Measurements from ENCODE around the gene PTPRQ.
"Not testable (repeated sequence)": the region's sequence is repeated elsewhere in the genome, so short reads cannot be mapped to it uniquely, and the experiment has no call there.

Gene PTPRQ, protein sequence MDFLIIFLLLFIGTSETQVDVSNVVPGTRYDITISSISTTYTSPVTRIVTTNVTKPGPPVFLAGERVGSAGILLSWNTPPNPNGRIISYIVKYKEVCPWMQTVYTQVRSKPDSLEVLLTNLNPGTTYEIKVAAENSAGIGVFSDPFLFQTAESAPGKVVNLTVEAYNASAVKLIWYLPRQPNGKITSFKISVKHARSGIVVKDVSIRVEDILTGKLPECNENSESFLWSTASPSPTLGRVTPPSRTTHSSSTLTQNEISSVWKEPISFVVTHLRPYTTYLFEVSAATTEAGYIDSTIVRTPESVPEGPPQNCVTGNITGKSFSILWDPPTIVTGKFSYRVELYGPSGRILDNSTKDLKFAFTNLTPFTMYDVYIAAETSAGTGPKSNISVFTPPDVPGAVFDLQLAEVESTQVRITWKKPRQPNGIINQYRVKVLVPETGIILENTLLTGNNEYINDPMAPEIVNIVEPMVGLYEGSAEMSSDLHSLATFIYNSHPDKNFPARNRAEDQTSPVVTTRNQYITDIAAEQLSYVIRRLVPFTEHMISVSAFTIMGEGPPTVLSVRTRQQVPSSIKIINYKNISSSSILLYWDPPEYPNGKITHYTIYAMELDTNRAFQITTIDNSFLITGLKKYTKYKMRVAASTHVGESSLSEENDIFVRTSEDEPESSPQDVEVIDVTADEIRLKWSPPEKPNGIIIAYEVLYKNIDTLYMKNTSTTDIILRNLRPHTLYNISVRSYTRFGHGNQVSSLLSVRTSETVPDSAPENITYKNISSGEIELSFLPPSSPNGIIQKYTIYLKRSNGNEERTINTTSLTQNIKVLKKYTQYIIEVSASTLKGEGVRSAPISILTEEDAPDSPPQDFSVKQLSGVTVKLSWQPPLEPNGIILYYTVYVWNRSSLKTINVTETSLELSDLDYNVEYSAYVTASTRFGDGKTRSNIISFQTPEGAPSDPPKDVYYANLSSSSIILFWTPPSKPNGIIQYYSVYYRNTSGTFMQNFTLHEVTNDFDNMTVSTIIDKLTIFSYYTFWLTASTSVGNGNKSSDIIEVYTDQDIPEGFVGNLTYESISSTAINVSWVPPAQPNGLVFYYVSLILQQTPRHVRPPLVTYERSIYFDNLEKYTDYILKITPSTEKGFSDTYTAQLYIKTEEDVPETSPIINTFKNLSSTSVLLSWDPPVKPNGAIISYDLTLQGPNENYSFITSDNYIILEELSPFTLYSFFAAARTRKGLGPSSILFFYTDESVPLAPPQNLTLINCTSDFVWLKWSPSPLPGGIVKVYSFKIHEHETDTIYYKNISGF (N-terminal part only)

GRCh38 chr12:80443974-80444666 is at the start of gene PTPRQ:
PTPRQ (plus strand) TSS chr12:80444235; CDS start chr12:80444346, 111 bp downstream.
- DNase-seq, result no peak

DNA sequence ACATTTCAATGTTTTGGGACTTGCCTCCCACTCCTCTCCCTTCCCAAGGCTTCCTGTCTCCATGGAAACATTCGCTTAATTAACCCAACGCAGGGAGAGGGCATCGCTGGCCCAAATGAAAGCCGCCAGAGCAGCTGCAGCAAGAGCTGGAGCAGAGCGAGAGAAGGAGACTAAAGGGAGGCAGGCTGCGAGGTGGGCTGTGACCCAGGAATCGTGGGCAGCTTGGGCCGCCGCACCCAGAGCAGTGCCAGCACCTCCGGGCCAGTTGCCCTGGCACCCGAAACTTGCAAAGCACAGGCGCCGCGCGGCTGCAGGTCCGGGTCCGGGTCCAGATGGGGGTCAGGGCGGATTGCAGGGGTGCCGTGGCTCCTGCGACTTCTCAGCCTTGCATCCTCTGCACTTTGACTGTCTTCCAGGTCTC is 43.5 kb upstream of the PTPRQ start:
- no peak for DNase-seq

GRCh38 chr12:80401191-80401590 is 42.8 kb upstream of the PTPRQ start:
- DNase-seq, result no peak

- no peak for DNase-seq
Measured at GRCh38 chr12:80404629-80405028, 39.4 kb upstream of the PTPRQ start.

DNA sequence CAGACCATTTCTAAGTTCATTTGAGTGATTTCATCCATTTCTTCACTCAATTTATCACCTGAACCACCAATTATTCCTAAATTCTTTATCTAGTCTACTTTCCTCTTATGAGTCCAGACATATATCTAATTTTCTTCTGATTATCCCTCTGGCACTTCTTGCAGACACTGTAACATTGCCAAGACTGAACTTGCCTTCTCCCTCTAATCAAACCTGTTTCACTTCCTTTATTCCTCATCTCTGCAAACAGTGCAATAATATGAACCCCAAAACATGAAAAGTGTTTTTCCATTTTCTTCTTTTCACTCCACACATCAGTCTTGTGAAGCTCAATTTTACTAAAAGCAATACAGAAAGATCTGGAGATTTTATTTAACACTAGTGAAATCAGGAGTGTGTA is 37.8 kb upstream of the PTPRQ start:
- no peak for DNase-seq

- no peak for DNase-seq
Measured at GRCh38 chr12:80411787-80412186, 32.2 kb upstream of the PTPRQ start.

DNA sequence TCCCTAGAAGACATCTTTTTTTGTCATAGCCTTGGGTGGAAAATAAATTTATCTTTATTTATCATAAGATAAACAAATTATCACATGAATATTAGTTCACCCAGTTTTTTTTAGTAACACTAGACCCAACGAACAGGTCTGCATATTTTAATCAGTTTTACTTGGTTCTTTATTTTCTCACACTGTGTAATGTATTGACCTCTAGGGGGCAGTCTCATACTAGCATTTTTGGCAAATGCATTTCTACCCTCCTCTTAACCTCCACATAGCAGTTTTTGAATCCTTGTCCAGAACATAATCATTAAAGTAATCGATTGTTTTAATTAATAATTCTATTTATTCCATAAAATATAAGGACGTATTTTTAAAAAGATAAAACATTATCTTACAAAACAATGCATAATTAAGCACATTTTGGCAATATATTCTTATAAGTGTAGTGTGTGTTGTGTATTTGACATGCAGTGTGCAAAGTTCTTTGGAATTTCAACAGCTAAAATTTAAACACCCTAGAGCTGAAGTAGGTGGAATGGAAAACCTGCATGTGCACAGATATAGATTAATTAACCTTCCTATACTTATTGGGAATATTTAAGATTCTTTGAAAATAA is 31.6 kb upstream of the PTPRQ start:
- DNase-seq, result no peak

DNA sequence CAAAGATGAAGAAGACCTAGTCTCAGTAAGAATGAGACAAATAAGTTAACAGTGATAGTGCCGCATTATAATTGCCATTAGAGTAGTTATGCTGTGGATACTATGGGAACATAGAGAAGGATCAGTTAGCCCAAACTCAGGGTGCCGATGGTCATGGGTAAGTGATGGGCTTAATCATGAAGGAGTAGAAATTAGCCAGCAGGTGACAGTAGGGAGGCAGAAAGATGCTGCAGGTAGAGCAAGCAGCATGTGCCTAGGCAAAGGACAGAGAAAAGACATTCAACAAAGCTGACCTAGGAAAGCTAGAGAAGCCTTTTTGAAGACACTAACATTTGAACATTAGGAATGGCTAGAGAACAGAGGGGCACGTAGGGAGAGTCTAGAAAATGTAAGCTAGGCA is 30.6 kb upstream of the PTPRQ start:
- no peak for DNase-seq

DNA sequence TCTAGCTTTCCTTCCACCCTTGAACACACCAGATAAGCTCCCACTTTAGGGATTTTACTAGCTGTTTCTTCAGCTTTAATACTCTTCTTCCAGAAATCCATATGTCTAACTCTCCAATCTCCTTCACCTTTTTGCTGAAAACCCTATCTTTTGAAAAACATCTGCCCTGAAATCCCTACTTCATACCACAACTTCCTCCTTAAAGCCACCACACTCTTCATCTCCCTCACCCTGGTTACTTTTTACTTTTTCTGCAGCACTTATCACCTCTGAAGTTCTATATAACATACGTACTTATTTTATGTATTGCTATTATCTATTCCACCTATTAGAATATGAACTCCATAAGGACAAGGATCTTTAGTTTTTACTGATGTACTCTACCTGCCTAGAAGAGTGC is 28.6 kb upstream of the PTPRQ start:
- DNase-seq, result no peak

DNA sequence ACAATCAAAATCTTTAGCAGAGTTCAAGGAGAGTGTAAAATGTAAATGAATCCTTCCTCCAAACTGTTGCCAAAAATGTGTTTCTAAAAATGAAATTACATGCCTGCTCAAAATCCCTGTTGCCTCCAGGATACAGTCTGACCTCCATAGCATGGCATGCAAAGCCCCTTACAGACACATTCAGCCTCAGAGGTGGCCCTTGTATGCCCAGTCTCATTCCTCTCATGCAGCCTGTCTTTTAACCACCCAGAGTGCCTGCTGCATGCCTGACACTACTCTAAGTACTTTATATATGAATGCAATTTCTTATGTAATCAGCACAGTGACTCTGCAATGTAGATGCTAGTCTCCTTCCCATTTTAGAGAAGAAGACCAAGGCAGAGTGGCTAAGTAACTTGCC is 24.4 kb upstream of the PTPRQ start:
- no peak for DNase-seq

DNA sequence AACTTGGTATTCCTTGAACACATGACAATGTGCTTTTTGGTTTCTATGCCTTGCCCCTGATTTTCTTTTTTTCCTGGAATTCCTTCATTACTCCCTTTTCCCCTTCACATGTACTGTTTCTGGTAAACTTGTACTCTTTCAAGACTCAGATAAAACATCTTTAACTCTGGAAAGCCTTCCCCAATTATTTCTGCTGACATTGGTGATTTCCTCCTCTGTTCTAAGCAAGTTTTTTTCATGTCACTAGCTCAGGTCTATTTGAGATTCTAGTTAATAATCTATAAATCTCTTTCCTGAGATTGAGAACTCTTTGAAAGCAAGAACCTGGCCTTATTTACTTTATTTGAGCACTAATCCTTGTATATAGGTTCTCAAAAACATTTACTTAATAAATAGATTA is 24.0 kb upstream of the PTPRQ start:
- no peak for DNase-seq

- no peak for DNase-seq
Measured at GRCh38 chr12:80422550-80422949, 21.5 kb upstream of the PTPRQ start.

DNA sequence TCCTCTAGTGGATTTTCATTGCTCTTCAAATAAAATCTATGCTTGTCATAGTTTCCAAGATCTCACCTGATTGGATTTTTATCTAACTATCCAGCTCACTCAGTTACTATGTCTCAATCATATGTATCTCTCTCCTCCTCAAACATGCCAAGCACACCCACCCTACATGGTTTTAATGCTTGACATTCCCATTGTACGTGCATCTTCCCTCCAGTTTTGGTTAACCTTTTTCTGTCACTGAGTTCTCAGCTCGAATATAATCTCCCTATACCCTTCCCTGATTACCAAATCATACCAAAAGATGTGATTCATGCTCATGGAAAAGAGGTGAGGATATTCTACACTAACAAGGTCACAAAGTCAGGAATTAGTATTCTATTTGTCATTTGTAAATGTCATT is 12.0 kb upstream of the PTPRQ start:
- no peak for DNase-seq

DNA sequence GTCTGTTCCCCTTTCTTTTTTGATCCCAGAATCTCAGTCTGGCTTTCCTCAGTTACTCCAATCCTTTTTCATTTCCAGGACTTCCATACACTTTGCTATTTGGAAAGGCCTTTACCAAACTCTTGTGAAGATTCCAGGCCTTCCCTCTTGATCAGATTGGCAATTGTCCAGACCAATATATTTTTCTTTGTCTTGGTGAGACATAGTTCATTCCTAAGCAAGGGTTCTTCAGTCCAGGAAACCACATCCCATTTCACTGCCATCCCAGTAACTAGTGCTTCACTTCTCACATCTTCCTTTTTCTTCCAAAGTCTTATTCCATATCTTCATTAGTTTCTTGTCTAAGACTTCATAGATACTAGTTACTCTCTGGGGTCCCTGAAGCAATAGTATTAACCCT is 2.1 kb upstream of the PTPRQ start:
- no peak for DNase-seq

DNA sequence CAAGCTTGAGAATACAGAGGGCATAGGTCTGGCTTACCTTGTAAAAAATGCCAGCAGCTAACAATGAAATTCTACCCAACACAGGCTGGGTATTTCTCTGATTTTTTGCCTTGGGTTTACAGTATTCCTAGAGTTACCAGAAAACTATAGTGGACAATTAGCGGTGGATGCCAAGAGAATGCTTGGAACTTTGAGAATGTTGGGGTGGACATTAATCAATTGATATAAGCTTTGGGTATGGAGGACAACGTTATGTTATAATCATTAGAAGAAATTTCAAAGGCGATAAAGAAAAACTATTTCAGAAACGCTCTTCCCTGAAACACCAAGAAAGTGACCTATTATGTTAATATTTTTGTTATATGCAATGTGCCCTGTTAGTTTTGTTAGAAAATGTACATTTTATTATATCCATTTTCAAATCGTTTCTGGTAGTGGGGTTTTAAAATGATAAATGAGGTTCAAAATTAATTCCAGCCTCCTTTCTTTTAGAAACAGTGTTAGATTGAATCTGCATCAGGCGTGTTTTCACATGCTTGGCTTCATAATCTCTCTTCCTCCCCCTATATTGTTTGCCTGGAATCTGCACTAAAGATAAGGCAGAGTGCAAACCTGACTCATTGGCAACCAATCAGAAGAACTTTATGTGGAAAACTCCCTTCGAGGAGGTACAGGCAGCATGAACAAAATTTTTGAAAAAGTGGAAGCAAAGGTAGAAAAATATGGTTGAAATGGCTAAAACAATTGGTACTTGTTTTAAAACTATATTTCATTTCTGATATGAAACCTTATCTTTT is 1.4 kb upstream of the PTPRQ start:
- no peak for DNase-seq

DNA sequence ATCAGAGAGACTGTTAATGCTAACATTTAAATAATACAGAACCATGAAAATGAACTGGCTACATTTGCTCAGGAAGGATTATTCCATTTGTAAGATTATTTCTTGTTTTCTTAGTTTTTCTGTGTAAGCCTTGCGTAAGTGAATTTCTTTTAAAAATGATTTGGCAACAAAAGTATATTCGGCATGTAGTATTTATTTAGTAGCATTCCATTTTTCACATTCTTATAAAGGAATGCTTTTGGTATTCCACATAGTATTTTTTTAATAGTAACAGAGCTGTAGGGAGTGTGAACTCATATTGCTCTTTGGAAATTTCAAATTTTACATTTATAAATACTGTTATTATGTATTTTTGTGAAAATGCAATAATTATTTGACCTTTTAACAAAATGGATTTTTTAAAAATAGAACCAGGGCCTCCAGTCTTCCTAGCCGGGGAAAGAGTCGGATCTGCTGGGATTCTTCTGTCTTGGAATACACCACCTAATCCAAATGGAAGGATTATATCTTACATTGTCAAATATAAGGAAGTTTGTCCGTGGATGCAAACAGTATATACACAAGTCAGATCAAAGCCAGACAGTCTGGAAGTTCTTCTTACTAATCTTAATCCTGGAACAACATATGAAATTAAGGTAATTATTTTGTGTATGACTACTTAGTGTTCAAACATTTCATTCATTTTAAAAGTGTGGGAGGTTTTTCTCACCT is 1.2 kb downstream of the PTPRQ start:
- no peak for DNase-seq

- no peak for DNase-seq
Measured at GRCh38 chr12:80456513-80456912, 12.5 kb downstream of the PTPRQ start.

- no peak for DNase-seq
Measured at GRCh38 chr12:80460972-80461371, 16.9 kb downstream of the PTPRQ start.

DNA sequence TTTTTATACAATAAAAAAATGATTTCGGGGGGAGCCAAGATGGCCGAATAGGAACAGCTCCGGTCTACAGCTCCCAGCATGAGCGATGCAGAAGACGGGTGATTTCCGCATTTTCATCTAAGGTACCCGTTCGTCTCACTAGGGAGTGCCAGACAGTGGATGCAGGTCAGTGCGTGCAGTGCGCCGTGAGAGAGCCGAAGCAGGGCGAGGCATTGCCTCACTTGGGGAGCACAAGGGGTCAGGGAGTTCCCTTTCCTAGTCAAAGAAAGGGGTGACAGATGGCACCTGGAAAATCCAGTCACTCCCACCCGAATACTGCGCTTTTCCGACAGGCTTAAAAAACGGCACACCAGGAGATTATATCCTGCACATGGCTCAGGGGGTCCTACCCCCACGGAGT is 17.8 kb downstream of the PTPRQ start:
- not testable (repeated sequence) for DNase-seq

- DNase-seq, result no peak
Measured at GRCh38 chr12:80469681-80470080, 25.6 kb downstream of the PTPRQ start.

DNA sequence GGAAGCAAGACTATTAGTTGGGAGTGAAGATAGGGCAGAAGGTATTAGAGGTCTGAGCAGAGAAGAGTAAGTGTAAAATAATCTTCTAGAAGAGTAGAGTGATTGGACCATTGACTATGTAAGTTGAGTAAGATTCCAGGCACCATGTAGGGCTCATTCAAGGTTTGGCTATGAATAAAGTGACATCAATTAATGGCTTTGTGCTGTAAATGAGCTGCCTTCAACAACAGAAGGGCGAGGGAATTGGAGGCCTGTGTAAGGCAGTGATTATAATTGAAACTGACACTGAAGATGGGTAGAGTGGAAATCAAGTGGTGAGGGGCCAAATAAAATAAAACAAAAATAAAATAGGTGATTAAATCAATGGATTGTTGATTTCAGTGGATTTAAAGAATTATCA is 26.4 kb downstream of the PTPRQ start:
- no peak for DNase-seq

All from stimulated activated naive CD4-positive, alpha-beta T cell (primary cell).